WTC11 (cell line): ENCODE results near the gene CAMKK2. TPM values are rescaled to one million over a fixed set of nuclear protein-coding genes. Genes with fewer than 3 reads are reported as not detected.

ENCODE experiments used
- ATAC-seq: fragments of 200-7000 bp; cut with Tn5 transposase; 2 replicates; pipeline ENCODE4 v1.10.0; 2021; ENCODE audit warnings: mild to moderate bottlenecking, moderate library complexity
- CTCF ChIA-PET: fragments of 300-600 bp; sonication (Branson Sonifier 250); formaldehyde crosslinking; loops from one replicate; lab custom pipeline; 2021; ENCODE audit warnings: antibody characterized with exemption; lab: Charles Lee
- POLR2A ChIA-PET: fragments of 350-600 bp; sonication (Branson Sonifier 250); formaldehyde crosslinking; loops from one replicate; lab custom pipeline; 2021; ENCODE audit warnings: antibody characterized with exemption; lab: Charles Lee
- DNase-seq: peaks from one replicate; pipeline ENCODE4 v3.0.0; 2021; ENCODE audit warnings: low spot score
- H3K27ac Mint-ChIP-seq: 2 replicates; pipeline ENCODE4 v1.8.0; 2021; ENCODE audit warnings: mixed read lengths
- H3K27me3 Mint-ChIP-seq: 2 replicates; pipeline ENCODE4 v1.8.0; 2021; ENCODE audit warnings: low read depth, mild to moderate bottlenecking, moderate library complexity, mixed read lengths
- H3K36me3 Mint-ChIP-seq: 2 replicates; pipeline ENCODE4 v1.8.0; 2021; ENCODE audit warnings: mixed read lengths
- H3K4me1 Mint-ChIP-seq: 2 replicates; pipeline ENCODE4 v1.8.0; 2022; ENCODE audit warnings: mixed read lengths
- H3K4me3 Mint-ChIP-seq: 2 replicates; pipeline ENCODE4 v1.8.0; 2021; ENCODE audit warnings: mild to moderate bottlenecking, moderate library complexity, mixed read lengths
- H3K9me3 Mint-ChIP-seq: 2 replicates; pipeline ENCODE4 v1.8.0; 2021; ENCODE audit warnings: mixed read lengths
- ATF1 ChIP-seq: sonication (generic); formaldehyde crosslinking; IDR thresholded peaks from 2 replicates; pipeline ENCODE4 v1.8.1; 2023; ENCODE audit warnings: mild to moderate bottlenecking, moderate library complexity, missing genetic modification reagents
- CBFB ChIP-seq: sonication (generic); formaldehyde crosslinking; IDR thresholded peaks from 2 replicates; pipeline ENCODE4 v1.8.1; 2022; ENCODE audit warnings: mild to moderate bottlenecking, low read depth, missing genetic modification reagents
- CREB1 ChIP-seq: sonication (generic); formaldehyde crosslinking; IDR thresholded peaks from 2 replicates; pipeline ENCODE4 v1.8.0; 2023; ENCODE audit warnings: mild to moderate bottlenecking, missing genetic modification reagents
- ESRRA ChIP-seq: sonication (generic); formaldehyde crosslinking; IDR thresholded peaks from 2 replicates; pipeline ENCODE4 v1.8.1; 2022; ENCODE audit warnings: mild to moderate bottlenecking, missing genetic modification reagents, borderline replicate concordance
- ETV6 ChIP-seq: sonication (generic); formaldehyde crosslinking; IDR thresholded peaks from 2 replicates; pipeline ENCODE4 v1.8.1; 2022; ENCODE audit warnings: mild to moderate bottlenecking, missing genetic modification reagents
- FOXK1 ChIP-seq: sonication (generic); formaldehyde crosslinking; IDR thresholded peaks from 2 replicates; pipeline ENCODE4 v1.8.0; 2022; ENCODE audit warnings: mild to moderate bottlenecking, moderate library complexity, missing genetic modification reagents
- HMGA2 ChIP-seq: fragments of 250-450 bp; sonication (Bioruptor Pico); IDR thresholded peaks from 2 replicates; pipeline ENCODE4 v1.4.0; 2021; ENCODE audit warnings: mild to moderate bottlenecking, moderate library complexity
- IRF1 ChIP-seq: sonication (generic); formaldehyde crosslinking; IDR thresholded peaks from 2 replicates; pipeline ENCODE4 v1.8.0; 2023; ENCODE audit warnings: missing genetic modification reagents
- PRRX2 ChIP-seq: fragments of 250-450 bp; sonication (Bioruptor Pico); IDR thresholded peaks from 2 replicates; pipeline ENCODE4 v1.8.0; 2021; ENCODE audit warnings: mild to moderate bottlenecking
- RELA ChIP-seq: sonication (generic); formaldehyde crosslinking; IDR thresholded peaks from 2 replicates; pipeline ENCODE4 v1.8.1; 2022; ENCODE audit warnings: missing genetic modification reagents, mild to moderate bottlenecking, borderline replicate concordance
- SMAD4 ChIP-seq: sonication (generic); formaldehyde crosslinking; IDR thresholded peaks from 2 replicates; pipeline ENCODE4 v1.8.0; 2022; ENCODE audit warnings: mild to moderate bottlenecking, missing genetic modification reagents
- TEAD1 ChIP-seq: sonication (generic); formaldehyde crosslinking; IDR thresholded peaks from 2 replicates; pipeline ENCODE4 v1.8.0; 2022; ENCODE audit warnings: mild to moderate bottlenecking, missing genetic modification reagents
- ZBTB21 ChIP-seq: sonication (generic); formaldehyde crosslinking; IDR thresholded peaks from 2 replicates; pipeline ENCODE4 v1.8.1; 2023; ENCODE audit warnings: mild to moderate bottlenecking, missing genetic modification reagents, borderline replicate concordance
- ZNF263 ChIP-seq: sonication (generic); formaldehyde crosslinking; IDR thresholded peaks from 2 replicates; pipeline ENCODE4 v1.8.1; 2022; ENCODE audit warnings: low read depth, mild to moderate bottlenecking, moderate library complexity, missing genetic modification reagents
- ZNF532 ChIP-seq: fragments of 250-450 bp; sonication (Bioruptor Pico); IDR thresholded peaks from 2 replicates; pipeline ENCODE4 v1.9.0; 2021; ENCODE audit warnings: mild to moderate bottlenecking, borderline replicate concordance
- total RNA-seq: library from RNA; stranded (reverse); gene quantifications from 3 replicates; pipeline ENCODE4 v1.2.3, GENCODE V29; 2021
- TF ChIP-seq, protein P1 (sequence below): sonication (generic); formaldehyde crosslinking; IDR thresholded peaks from 2 replicates; pipeline ENCODE4 v1.8.1; 2023; ENCODE audit warnings: mild to moderate bottlenecking, moderate library complexity, missing genetic modification reagents
- TF ChIP-seq, protein P2 (sequence below): sonication (generic); formaldehyde crosslinking; IDR thresholded peaks from 2 replicates; pipeline ENCODE4 v1.8.0; 2022; ENCODE audit warnings: mild to moderate bottlenecking, missing genetic modification reagents
- TF ChIP-seq, protein P3 (sequence below): sonication (generic); formaldehyde crosslinking; IDR thresholded peaks from 2 replicates; pipeline ENCODE4 v1.8.1; 2023; ENCODE audit warnings: mild to moderate bottlenecking, missing genetic modification reagents, moderate library complexity
- TF ChIP-seq, protein P4 (sequence below): sonication (generic); formaldehyde crosslinking; IDR thresholded peaks from 2 replicates; pipeline ENCODE4 v1.8.1; 2022; ENCODE audit warnings: mild to moderate bottlenecking, missing genetic modification reagents, moderate library complexity, borderline replicate concordance

The CAMKK2 gene
- total RNA-seq, 1 experiment from 2014 or later: 36.5 TPM

DNA sequence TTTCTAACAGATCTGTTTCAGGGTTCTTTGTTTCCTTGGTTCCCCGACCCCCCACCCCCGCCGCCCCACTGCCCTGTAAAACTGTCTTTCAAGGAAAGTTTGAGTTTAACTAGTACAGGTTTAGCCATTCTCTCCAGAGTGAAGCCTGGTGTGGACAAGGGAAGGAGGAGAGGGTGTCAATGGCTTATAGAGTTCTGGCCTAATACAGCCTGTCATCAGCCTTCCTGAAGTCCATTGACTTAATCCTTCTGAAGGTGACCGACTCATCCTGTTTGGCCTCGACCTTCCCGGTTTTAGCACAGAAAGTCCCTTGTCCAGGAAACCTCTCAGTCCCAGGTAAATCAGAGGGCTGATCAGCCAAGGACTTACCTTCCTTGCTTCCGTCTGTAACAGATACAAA, 97.6 kb downstream of the CAMKK2 start:
- H3K4me3 Mint-ChIP-seq: no peak overlapping the region
- H3K9me3 Mint-ChIP-seq: no peaks in the 10 kb centered on the region
- ATAC-seq (no peak), DNase-seq (no peak)
- H3K36me3 Mint-ChIP-seq: no peaks in the 10 kb centered on the region
- ChIA-PET CTCF (interaction anchor here (1.0 kb wide), 1 partner anchor 40 kb away, joined by 3 read pairs; no protein-coding TSS in a partner anchor), POLR2A (interaction anchor here (0.6 kb wide), 1 partner anchor 20 kb away, joined by 6 read pairs; no protein-coding TSS in a partner anchor)
- TF ChIP-seq HMGA2 (no peak), ZNF532 (CRISPR knock-in tag) (no peak), RELA (CRISPR knock-in tag) (no peak)
- TF ChIP-seq, protein P1, sequence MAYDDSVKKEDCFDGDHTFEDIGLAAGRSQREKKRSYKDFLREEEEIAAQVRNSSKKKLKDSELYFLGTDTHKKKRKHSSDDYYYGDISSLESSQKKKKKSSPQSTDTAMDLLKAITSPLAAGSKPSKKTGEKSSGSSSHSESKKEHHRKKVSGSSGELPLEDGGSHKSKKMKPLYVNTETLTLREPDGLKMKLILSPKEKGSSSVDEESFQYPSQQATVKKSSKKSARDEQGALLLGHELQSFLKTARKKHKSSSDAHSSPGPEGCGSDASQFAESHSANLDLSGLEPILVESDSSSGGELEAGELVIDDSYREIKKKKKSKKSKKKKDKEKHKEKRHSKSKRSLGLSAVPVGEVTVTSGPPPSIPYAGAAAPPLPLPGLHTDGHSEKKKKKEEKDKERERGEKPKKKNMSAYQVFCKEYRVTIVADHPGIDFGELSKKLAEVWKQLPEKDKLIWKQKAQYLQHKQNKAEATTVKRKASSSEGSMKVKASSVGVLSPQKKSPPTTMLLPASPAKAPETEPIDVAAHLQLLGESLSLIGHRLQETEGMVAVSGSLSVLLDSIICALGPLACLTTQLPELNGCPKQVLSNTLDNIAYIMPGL (CRISPR knock-in tag): no peak
- H3K4me1 Mint-ChIP-seq: no peaks in the 10 kb centered on the region
- no peak overlapping the region for H3K27ac Mint-ChIP-seq
- no peaks in the 10 kb centered on the region for H3K27me3 Mint-ChIP-seq

DNA sequence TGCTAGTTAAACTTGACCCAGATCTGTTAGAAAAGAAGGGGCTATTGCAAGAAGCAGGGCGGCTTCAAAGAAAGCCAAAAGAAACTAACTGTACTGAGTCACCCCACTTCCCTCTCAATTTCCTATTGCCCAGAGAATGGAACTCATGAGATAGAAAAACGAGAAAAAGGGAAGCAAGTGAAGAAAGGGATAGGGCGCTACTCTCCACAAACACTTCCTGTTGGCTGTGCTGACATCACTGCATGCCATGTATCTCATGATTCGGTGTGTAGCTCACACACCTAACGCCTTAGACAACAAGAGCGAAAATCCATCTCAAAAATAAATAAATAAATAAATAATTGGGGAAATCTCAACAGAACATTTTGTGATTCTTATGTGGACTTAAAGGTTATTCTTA, 99.6 kb downstream of the CAMKK2 start:
- no peak for ATAC-seq
- DNase-seq: no peak
- Mint-ChIP-seq H3K4me1 (no peaks in the 10 kb centered on the region), H3K4me3 (no peak overlapping the region), H3K36me3 (no peaks in the 10 kb centered on the region), H3K9me3 (no peaks in the 10 kb centered on the region), H3K27ac (no peak overlapping the region), H3K27me3 (no peaks in the 10 kb centered on the region)
- ChIA-PET POLR2A (no interaction called here), CTCF (no interaction called here)
- no peak for TF ChIP-seq IRF1 (CRISPR knock-in tag)
- no peak for TF ChIP-seq ETV6 (CRISPR knock-in tag)

- no peak for TF ChIP-seq ESRRA
- TF ChIP-seq, protein P1 (CRISPR knock-in tag): no peak
- no peak for TF ChIP-seq ZNF263
- TF ChIP-seq PRRX2 (CRISPR knock-in tag): no peak
- TF ChIP-seq, protein P2, sequence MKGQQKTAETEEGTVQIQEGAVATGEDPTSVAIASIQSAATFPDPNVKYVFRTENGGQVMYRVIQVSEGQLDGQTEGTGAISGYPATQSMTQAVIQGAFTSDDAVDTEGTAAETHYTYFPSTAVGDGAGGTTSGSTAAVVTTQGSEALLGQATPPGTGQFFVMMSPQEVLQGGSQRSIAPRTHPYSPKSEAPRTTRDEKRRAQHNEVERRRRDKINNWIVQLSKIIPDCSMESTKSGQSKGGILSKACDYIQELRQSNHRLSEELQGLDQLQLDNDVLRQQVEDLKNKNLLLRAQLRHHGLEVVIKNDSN (CRISPR knock-in tag): no peak
- TF ChIP-seq TEAD1 (CRISPR knock-in tag): no peak
- TF ChIP-seq CBFB (CRISPR knock-in tag): no peak
- TF ChIP-seq, protein P3, sequence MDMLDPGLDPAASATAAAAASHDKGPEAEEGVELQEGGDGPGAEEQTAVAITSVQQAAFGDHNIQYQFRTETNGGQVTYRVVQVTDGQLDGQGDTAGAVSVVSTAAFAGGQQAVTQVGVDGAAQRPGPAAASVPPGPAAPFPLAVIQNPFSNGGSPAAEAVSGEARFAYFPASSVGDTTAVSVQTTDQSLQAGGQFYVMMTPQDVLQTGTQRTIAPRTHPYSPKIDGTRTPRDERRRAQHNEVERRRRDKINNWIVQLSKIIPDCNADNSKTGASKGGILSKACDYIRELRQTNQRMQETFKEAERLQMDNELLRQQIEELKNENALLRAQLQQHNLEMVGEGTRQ (CRISPR knock-in tag): no peak
- no peak for TF ChIP-seq SMAD4 (CRISPR knock-in tag)
- no peak for TF ChIP-seq FOXK1
- no peak for TF ChIP-seq CREB1 (CRISPR knock-in tag)
- TF ChIP-seq ZBTB21 (CRISPR knock-in tag): no peak
- TF ChIP-seq, protein P4, sequence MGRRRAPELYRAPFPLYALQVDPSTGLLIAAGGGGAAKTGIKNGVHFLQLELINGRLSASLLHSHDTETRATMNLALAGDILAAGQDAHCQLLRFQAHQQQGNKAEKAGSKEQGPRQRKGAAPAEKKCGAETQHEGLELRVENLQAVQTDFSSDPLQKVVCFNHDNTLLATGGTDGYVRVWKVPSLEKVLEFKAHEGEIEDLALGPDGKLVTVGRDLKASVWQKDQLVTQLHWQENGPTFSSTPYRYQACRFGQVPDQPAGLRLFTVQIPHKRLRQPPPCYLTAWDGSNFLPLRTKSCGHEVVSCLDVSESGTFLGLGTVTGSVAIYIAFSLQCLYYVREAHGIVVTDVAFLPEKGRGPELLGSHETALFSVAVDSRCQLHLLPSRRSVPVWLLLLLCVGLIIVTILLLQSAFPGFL (CRISPR knock-in tag): no peak
- no peak for TF ChIP-seq ATF1 (CRISPR knock-in tag)
- no peaks in the 10 kb centered on the region for H3K9me3 Mint-ChIP-seq
- CTCF ChIA-PET: interaction anchor here (1.8 kb wide), 1 partner anchor 186 kb away, joined by 6 read pairs; no protein-coding TSS in a partner anchor
- no peaks in the 10 kb centered on the region for H3K36me3 Mint-ChIP-seq
- H3K4me1 Mint-ChIP-seq: no peaks in the 10 kb centered on the region
- ATAC-seq (no peak), DNase-seq (no peak)
- H3K27me3 Mint-ChIP-seq: no peaks in the 10 kb centered on the region
- H3K4me3 Mint-ChIP-seq: no peak overlapping the region
- H3K27ac Mint-ChIP-seq: no peak overlapping the region
- POLR2A ChIA-PET: no interaction called here
Observed at GRCh38 chr12:121191151-121191550, 105.4 kb downstream of the CAMKK2 start.
